Glomerular endothelial cell (primary cell): ENCODE results near the gene DSC2. TPM values are rescaled to one million over a fixed set of nuclear protein-coding genes. Genes with fewer than 3 reads are reported as not detected.
"Not testable (repeated sequence)": the region's sequence is repeated elsewhere in the genome, so short reads cannot be mapped to it uniquely, and the experiment has no call there.

Experiments used
- DNase-seq: peaks from one replicate; pipeline ENCODE4 v3.0.0-alpha.2; 2011; ENCODE audit warnings: low read depth, low spot score; ENCODE audit errors: extremely low read depth
- total RNA-seq: library from RNA; depleted of rRNA; stranded (reverse); fragments of >200 nt; gene quantifications from 2 replicates; pipeline ENCODE4 v1.2.3, GENCODE V29; 2015

The DSC2 gene
- 0.64 and 1.8 TPM in 2 replicates for total RNA-seq

DNA sequence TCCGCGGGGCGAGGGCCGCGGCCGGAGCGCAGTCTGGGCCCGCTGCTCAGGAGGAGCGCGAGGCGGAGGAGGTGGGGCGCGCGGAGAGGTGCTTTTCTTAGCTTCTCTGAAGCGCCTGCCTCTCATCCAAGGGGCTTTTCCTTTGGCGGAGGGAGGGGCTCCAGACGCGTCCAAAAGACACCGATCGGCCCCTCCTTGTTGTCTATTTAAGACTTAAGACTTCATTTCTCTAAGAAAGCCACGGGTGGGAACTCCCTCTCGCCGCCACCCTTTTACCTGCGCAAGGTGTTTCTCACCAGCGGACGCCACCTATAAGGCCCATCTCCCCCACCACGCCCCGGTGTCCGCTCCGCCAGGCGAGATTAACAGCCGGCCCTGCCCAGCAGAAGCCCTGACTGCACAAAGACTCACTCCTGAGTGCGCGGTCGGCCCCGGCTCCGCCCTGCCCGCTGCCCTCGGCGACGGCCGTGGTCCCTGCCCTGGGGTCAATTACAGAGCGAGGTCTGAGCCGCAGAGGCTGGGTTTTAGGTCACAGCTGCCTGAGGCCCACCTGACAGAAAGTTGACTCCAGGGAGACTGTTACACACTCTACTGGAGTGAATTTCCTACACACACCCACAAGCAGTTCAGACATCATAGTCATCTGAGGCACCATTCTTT is at the start of gene DSC2:
DSC2 (minus strand) TSS at position 397 of the 660 bp plus-strand sequence. CDS start 450 bp downstream, outside the sequence.
- no peak for DNase-seq

DNA sequence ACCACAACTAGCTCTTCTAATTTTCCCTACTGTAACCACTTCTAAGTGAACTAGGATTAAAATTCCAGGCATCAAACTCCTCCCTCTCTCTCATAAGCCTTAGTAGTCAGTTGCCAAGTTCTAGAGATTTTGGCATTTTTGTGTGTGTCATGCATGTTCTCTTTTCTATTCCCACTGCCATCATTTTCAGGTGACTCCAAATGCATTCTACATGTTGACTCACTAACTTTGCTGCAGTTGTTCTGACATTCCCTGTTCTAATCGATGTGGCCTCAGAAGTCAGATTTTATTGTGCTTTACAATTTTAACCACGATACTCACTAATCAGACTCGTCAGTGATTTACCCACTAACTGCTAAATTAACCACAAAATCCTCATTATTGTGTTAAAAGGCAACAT is 47.1 kb upstream of the DSC2 start:
- DNase-seq: no peak

DNA sequence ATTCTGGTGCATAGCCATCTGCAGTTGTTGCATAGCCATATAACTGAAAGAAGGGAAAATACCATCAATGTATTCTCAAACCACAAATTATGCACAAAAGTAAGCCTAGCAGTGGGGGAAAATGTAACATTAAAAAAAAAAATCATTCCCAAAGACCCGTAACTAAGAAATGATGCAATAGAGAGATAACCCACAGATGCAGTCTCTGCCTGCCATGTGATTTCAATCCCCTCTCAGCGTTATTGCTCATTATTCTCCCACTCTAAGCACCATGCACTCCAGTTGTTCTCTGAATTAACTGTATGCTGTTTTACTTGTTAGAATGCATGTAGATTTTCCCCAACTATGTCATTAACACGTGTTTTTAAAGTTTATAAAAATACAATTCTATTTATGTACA is 46.4 kb upstream of the DSC2 start:
- DNase-seq: no peak

DNA sequence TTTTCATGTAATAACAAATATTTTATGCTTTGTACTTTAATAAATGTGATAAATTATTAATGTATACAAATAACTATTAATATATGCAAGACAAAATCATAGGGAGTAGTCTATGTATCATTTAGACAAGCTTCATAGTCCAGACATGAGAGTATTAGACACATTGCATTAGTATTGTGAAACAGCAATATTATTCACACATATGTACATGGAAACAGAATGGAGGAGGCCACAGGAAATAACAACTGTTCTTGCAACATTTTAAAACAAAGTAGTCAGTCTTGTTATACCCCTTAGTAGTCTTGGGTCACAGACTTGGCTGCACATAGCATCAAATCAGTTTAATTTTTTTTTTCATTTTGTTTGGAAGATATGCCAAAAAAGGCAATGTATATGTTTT is 44.6 kb upstream of the DSC2 start:
- DNase-seq: no peak

DNA sequence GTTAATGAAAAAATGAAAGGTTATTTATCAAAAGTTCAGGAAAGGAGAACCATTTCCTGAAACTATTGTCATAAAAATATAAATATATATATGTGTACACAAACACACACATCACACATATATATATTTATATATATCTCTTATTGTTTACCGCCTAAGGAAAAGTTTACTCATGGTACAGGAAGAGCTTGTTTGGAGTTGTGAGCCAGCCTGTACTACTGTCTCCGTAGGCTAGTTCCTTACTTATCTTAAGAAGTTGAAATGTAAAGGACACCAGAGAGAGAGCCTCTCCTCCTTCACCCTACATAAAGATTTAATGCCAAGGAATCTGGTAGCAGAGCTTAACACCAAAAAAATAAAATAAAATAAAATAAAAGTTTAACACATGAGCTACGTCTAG is 40.8 kb upstream of the DSC2 start:
- no peak for DNase-seq

DNA sequence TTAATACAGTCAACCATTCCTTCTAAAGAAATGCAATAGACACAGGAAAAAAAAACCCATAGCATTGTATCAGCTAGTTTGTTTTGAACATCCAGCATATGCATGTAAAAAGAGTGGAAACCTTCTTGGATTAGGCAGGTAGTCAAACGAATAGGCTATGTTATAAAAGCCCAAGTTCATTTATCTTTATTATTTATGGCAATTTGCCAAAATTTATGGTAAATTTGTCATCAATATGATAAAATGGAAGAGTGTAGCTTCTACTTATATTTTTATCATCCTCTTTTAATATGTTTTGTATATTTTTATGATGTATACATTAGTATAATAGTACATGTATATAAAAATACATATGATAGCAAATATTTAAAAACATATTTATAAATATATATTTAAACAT is 36.5 kb upstream of the DSC2 start:
- DNase-seq: no peak

DNA sequence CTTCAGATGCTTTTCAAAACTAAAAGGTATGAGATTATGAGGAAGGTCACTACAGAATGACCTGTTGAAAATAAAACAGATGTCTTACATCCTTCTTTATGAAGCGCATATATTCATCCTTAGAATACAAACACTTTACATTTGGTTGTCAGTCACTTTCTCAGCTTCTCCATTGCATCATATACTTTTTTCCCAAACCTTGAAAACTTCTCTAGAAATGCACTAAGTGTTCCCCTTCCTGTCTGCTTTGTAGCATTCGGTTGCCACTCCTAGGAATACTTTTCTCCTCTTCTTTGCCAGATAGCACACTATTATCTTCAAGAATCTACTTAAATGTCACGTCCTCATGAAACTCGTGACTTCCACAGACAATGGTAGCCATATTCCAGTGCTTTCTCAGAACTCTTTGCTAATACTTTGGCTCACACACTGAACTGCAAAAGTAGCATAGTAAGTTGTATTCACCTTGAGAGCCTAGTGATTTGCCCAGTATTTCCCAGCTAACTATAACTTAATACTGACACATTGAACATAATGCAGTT is 32.8 kb upstream of the DSC2 start:
- DNase-seq: no peak

DNA sequence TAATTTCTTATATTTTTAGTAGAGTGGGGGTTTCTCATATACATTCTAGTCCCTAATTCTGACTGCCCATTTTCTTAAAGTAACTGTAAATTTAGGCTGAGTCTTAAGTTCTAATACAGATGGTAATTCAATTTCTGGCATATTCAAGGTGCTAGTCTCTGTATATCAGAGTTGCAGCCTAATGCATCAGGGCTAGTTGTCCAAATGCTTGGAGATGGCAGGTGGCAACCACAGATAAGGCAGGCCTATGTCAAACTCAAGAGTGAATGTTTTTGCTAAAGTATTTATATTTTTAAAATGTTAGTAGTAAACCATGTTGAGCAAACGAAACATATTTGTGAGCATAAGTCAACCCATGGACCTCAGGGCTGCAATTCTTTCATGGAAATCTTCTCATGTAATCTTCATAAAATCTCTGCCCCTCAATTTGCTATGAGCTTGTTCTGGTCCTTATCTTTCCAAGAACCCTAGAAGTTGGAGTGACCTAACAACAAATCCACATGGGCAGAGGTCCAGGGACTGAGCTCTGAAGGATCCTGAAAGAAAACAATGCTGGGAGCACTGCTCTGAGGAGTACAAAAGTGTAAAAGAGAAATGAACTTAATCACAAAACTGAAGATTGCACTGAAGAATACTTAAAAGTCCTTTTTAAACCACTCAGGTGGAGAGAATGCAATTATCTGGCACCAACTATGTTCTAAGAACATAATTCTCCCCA is 27.3 kb upstream of the DSC2 start:
- no peak for DNase-seq

DNA sequence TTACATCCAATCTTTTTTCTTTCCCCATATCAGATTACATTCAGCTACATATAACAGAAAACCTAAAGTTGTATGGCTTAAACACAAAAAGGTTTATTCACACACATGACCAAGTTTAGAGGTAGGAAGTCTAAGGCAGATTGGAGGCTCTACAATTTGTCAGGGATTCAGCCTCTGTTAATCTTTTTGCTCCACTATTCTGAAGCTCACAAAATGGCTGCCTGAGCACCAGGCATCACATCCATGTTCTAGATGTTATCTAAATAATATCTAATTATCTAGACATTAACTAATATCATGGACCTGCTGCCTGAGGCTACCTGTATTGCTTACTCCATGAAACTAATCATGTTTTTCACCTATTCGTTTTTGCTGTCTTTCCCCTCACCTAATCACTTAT is 23.7 kb upstream of the DSC2 start:
- no peak for DNase-seq

DNA sequence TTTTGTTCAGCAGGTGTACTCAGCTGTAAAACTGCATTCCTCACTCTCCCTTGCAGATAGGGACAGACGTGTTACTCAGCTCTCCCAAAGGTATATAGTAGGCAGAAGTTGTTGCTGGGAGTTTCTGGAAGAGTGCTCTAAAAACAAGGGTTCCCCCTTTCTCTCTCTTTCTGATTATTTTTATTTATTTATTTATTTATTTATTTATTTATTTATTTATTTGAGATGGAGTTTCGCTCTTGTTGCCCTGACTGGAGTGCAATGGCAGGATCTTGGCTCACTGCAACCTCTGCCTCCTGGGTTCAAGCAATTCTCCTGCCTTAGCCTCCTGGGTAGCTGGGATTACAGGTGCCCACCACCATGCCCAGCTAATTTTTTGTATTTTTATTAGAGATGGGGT is 20.9 kb upstream of the DSC2 start:
- not testable (repeated sequence) for DNase-seq

DNA sequence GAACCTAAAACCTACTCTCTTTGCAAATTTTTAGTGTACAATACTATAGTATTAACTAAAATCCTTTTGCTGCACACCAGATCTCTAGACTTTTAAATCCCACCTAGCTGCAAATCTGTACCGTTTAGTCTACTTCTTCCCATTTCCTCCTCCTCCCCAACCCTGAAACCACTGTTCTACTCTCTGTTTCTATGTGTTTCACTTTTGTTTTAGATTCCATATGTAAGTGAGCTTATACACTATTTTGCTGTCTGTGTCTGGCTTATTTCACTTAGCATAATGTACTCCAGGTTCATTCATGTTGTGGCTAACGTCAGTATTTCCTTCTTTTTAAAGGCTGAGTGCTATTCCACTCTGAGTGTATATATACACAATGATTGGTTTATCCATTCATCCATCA is 18.4 kb upstream of the DSC2 start:
- DNase-seq: no peak

DNA sequence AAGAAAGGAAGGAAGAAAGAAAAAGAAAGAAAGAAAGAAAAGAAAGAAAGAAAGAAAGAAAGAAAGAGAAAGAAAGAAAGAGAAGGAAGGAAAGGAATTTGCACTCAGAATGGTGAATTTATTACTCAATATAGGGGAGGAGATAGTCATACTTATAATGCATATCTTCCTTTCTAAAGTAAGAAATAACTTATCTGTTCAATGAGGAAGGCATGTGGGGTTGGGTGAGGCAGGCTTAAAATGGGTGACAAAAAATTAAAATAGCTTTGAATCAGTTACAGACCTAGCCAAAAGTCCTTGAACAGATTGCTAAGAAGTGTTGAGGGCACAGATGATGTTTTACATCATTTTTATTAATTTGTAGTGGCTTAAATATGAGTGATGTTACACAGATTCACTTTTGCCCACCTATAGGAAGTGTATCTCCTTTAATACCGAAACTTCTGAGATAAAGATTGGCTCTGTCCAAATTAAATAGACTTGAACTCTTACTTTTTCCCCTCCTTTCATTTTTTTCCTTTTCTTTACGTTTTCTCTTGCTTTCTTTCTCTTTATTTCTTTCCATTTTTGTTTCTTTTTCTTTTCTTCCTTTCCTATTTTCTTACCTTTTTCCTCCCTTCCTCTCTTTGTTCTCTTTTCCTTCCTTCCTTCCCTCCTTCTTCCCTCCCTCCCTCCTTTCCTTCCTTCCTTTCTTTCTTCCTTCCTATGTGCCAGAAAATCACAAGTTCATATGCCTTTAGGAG is 14.8 kb upstream of the DSC2 start:
- DNase-seq: no peak

DNA sequence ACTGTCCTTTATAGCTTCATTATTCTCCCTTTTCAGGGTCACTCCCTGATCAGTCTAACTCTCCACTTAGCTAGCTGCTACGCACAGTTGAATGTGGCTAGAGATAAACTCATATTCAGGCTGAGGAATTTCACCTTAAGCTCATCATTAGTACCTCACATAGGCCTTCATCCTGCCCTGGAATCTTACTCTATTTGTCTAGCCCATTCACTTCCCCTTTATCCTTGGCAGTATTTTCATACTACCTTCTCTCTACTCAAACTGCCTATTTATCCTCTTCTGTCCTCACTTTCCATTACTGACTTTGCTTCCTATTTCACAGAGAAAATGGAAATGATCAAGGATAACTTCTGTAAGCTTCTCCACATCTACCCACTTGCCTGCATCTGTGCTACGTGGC is 10.6 kb upstream of the DSC2 start:
- DNase-seq: no peak

DNA sequence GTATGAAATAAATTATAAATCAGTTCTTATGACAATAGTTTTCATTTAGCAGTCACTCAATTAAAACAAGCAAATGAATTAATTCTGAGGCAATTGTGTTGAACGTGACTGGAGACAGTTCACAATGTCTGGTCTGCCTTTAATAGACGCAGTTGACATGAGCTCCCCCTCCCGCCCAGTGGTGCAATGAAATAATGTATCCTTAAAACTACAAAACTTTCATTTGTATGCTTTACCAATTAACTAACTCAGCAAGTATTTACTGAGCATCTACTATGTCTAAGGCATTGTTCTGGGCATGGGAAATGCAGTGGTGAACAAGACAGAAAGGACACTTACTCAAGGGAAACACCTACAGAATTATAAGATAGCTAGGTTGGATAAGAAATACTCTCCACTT is 3.5 kb upstream of the DSC2 start:
- DNase-seq: no peak

DNA sequence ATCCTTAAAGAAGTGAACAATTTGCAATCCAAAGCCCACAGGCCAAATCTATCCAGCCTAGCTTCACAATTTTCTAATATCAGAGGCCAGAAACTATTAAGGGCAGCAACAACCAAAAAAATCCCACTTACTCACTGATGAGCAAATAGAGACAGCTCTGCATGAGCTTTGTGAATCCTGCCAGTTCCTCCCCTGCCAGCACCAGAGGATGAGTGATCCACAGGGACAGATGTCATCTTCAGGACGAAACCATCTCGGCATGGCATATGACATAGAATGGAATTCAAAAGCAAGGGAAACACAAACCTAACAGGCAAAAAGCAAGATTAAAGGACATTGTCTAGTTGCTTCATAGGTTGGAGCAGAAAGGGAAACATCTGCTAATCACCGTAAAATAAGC is 2.2 kb upstream of the DSC2 start:
- DNase-seq: no peak

DNA sequence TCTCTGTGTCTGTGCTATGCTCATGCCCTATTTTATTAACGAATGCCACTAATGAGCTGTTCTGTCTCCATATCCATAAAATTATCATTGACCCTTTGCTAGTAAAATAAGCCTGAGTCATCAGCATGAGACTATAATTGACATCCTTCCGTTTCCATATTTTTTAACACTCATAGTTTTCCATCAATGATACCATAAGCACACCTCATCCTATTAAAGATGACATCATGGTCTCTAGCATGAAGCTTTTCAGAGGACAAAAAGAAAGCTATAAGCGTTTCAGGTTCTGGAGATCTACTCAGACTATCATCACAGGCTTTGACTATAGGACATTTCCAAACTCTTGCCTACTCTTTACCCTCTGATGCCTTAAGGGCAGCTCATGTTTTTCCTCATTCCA is 1.2 kb upstream of the DSC2 start:
- no peak for DNase-seq

DNA sequence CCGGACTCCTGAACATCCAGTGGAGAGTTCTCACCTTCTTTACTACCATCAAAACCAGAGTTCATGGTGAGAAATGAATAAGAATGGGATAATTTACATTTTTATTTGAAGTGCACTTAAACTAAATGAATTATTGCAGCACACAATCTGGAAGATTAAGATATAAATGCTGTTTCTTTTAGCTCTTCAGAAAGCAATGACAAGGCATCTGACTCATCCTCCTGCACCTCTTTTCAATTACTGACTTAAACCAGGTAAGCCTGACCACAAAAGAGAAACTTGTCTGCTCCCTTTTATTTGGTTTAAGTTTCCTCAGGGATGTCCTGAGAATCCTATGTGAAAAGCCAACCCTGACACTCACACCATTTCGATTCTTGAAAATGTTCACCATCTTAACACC is 720 bp upstream of the DSC2 start:
- no peak for DNase-seq

DNA sequence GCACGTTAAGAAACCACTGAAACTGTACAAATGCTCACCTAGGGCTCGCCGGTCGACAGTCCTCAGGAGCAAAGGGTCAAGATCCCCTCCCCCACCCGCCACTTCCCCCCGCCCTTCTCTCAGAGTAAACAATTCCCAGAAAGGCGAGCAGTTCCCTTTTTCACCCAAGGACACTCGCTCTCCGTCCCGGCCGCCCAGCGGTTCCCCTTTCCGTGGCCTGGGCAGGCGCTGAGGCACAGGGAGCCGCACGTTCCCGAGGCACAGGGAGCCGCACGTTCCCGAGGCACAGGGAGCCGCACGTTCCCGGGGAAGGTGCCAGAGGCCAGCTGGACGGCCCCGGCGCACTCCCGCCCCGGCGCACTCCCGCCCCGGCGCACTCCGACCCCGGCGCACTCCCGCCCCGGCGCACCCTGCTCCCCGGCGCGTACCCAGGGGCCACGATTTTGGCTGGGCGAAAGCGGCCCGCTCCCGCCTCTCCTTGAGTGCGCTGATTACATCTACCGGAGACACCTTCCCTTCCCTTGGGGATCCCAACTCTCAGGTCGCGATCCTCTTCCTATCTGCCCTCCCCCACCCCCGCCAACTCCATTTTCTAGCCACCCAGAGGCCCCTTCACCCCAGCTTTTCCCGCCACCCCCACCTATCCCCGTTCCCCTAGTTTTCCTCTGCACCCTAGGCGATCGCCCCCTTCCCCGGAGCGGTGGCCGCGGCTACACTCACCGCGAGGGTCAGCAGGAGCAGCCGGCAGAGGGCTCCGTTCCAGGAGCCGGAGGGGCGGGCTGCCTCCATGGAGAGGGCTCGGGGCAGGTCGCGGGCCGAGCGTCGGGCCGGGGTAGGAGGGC is 817 bp downstream of the DSC2 start:
- DNase-seq: no peak

DNA sequence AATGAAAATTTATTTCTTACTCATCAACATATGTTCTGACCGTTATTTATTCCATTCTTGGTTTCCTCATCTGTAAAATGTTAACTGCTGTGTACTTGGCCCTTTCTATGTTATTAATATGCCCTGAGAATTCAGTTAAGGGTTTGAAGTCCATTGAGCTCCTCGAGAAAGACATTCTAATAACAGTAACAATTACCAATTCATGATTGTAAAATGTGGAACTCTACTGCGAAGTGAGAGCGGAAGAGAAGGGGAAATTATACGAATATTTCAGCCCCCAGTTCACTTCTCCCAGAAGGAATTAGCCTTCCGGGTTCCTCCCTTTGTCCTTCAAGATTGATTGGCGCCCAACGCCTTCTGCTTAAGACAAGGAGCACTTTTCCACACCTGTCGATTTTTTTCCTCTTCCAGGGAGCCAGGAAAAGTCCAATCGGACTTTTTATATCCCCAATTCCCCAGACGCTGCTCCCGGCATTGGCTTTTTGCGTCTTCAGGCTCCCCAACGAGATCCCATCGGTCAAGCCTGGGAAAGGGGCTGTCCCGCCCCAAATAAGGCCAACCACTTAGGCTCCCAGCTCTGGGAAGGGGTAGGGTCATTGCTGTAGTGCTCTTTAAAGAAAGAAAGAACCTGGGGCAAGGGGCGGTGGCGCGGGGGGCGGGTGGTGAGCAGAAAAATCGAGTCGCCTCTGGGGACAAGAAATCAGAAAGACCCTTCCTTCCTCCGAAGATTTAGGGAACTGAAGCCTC is 1.6 kb downstream of the DSC2 start:
- no peak for DNase-seq
